RWPE1 (cell line): ENCODE measurements around the gene SPATA21.

Experiments
- CTCF ChIA-PET: fragments of 350-600 bp; sonication (Branson Sonifier 250); formaldehyde crosslinking; extraction: SDS; loops from one replicate; lab custom pipeline; 2021; lab: Yijun Ruan, JAX
- POLR2A ChIA-PET: fragments of 400-600 bp; formaldehyde crosslinking; extraction: SDS; loops from one replicate; lab custom pipeline; 2020; ENCODE audit warnings: antibody characterized with exemption; ENCODE audit not compliant: low non-redundant PET; lab: Yijun Ruan, JAX
- DNase-seq: peaks from one replicate; pipeline ENCODE4 v3.0.0; 2012; ENCODE audit warnings: low spot score
- H3K27ac ChIP-seq: fragments of 450-650 bp; 2 replicates; pipeline ENCODE4 v1.5.1; 2017
- CTCF ChIP-seq: fragments of 450-650 bp; conservative IDR thresholded peaks from 2 replicates; pipeline ENCODE4 v1.5.1; 2017; ENCODE audit warnings: low read depth, mild to moderate bottlenecking

Gene SPATA21

GRCh38 chr1:16351994-16352841, 85.0 kb downstream of the SPATA21 start, which contains the start of gene FBXO42:
Gene FBXO42, minus strand, starts transcription at chr1:16352480. Its CDS starts 37,062 bp downstream, at chr1:16315418.
- H3K27ac ChIP-seq = peak within 1 kb of the TSS; percentile 85
- DNase-seq = peak; percentile 87
- TF ChIP-seq CTCF = peak; percentile 46
- CTCF ChIA-PET = interaction anchor here (0.6 to 2.9 kb wide), 4 partner anchors 11 to 108 kb away, joined by 3 to 11 read pairs (median 4); no protein-coding TSS in a partner anchor
- POLR2A ChIA-PET = interaction anchor here (0.5 to 0.6 kb wide), 2 partner anchors 63 to 67 kb away, joined by 3 read pairs; no protein-coding TSS in a partner anchor

GRCh38 chr1:16351456-16351993, 85.7 kb downstream of the SPATA21 start:
- peak overlapping the region; percentile 85 for H3K27ac ChIP-seq
- DNase-seq = no peak
- ChIA-PET POLR2A (interaction anchor here (0.5 to 0.6 kb wide), 2 partner anchors 63 to 67 kb away, joined by 3 read pairs; no protein-coding TSS in a partner anchor), CTCF (interaction anchor here (0.6 to 2.9 kb wide), 3 partner anchors 11 to 50 kb away, joined by 3 to 11 read pairs (median 4); no protein-coding TSS in a partner anchor)
- TF ChIP-seq CTCF = no peak

- H3K27ac ChIP-seq = no peak overlapping the region
- ChIA-PET POLR2A (interaction anchor here (0.6 kb wide), 1 partner anchor 309 kb away, joined by 4 read pairs; no protein-coding TSS in a partner anchor), CTCF (no interaction called here)
- TF ChIP-seq CTCF = no peak
- DNase-seq = no peak
Measured at GRCh38 chr1:16349847-16350406, 87.3 kb downstream of the SPATA21 start.
